GM10266 (cell line): Measurements from ENCODE around the gene LRRC70.

Experiments
- DNase-seq: peaks from one replicate; pipeline ENCODE4 v3.0.0; 2012; ENCODE audit errors: extremely low spot score
- TF ChIP-seq, protein P1 (sequence below): IDR thresholded peaks from 2 replicates; pipeline ENCODE4 v1.5.1; 2012; ENCODE audit warnings: mild to moderate bottlenecking, low read depth; ENCODE audit not compliant: control insufficient read depth, insufficient read depth; ENCODE audit errors: missing control alignments

The LRRC70 gene

GRCh38 chr5:62542720-62543119, 35.9 kb upstream of the LRRC70 start:
- TF ChIP-seq, protein P1, sequence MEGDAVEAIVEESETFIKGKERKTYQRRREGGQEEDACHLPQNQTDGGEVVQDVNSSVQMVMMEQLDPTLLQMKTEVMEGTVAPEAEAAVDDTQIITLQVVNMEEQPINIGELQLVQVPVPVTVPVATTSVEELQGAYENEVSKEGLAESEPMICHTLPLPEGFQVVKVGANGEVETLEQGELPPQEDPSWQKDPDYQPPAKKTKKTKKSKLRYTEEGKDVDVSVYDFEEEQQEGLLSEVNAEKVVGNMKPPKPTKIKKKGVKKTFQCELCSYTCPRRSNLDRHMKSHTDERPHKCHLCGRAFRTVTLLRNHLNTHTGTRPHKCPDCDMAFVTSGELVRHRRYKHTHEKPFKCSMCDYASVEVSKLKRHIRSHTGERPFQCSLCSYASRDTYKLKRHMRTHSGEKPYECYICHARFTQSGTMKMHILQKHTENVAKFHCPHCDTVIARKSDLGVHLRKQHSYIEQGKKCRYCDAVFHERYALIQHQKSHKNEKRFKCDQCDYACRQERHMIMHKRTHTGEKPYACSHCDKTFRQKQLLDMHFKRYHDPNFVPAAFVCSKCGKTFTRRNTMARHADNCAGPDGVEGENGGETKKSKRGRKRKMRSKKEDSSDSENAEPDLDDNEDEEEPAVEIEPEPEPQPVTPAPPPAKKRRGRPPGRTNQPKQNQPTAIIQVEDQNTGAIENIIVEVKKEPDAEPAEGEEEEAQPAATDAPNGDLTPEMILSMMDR, result no peak
- DNase-seq, result no peak

DNA sequence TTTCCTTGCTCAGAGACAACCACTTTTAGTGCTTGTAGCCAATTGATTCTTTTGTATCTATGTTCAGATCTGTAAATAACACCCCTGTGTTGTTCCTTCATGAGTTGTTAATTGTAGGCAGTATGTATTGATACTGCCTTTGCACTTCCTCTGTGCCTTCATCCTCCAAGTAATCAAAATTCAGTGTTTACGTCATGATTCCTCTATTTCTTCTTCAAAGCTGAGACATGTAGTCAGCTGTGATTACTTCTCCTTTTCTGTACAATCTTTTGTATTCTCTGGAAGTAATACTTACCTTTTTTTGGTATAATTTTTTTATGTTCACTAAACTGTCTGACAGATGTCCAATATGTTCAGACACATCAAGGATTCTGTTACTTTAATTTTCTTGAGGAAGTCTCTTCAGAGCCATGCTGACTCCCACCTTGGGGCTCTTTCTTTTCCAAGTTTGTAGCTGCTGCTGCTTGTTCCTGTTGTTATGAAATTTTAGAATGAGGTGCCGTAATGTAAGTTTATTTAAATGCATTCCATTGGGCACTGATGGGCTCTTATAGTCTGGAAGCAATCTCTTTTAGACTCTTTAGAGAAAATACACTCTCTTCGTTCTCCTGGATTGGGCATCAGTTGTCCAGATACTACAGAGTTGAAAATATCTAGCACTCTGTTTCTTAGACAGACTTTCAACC, 30.5 kb upstream of the LRRC70 start:
- DNase-seq, result no peak
- TF ChIP-seq, protein P1, result no peak

DNA sequence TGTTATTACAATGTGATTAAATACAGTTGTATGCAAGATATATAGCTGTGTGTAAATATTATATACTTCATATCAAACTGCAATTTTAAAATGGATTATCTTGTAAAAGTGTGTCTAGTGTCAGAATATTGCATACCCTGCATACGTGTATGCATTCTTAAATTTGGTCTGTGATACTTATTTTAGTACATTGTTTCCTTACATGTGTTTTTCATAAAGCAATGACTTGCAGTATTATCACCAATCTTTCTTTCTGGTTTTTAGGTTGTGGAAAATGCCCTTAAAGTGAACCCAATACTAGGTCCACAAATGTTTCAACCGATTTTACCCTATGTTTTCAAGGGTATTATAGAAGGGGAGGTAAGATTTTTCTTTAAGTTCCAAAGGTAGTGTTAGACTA, 28.5 kb upstream of the LRRC70 start:
- DNase-seq, result no peak
- TF ChIP-seq, protein P1, result no peak

GRCh38 chr5:62555930-62556329, 22.7 kb upstream of the LRRC70 start:
- TF ChIP-seq, protein P1, result no peak
- DNase-seq, result no peak

GRCh38 chr5:62558941-62559340, 19.7 kb upstream of the LRRC70 start:
- TF ChIP-seq, protein P1, result no peak
- no peak for DNase-seq

DNA sequence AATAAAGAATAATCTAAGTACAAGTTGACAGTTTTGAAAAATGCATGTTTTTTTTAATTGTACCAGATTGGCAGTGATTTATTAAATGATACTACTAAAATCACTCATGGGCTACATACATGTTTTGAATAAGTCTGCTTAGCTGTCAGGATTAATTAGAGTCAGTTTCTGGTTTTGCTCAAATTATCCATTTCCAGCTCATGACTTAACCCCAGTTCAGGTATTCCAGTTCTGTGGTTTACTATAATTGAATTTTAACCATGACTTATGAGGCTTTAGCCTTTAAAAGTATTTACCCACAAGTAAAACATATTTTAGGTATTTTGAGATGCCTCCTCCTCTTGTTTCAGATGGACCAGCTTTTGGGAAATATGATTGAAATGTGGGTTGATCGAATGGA, 17.8 kb upstream of the LRRC70 start:
- TF ChIP-seq, protein P1, result no peak
- no peak for DNase-seq

GRCh38 chr5:62561896-62562295, 16.7 kb upstream of the LRRC70 start:
- TF ChIP-seq, protein P1, result no peak
- no peak for DNase-seq
